NB4 (cell line): Measurements from ENCODE around the gene ULBP2.
"Not testable (repeated sequence)": the region's sequence is repeated elsewhere in the genome, so short reads cannot be mapped to it uniquely, and the experiment has no call there.

Experiments
- CTCF ChIP-seq: IDR thresholded peaks from one replicate; pipeline ENCODE4 v1.5.1; 2012; ENCODE audit warnings: low read depth, low read length
- MAX ChIP-seq: IDR thresholded peaks from 2 replicates; pipeline ENCODE4 v1.6.1; 2011; ENCODE audit warnings: low read depth, low read length
- POLR2A ChIP-seq: IDR thresholded peaks from 2 replicates; pipeline ENCODE4 v1.6.1; 2011; ENCODE audit warnings: mild to moderate bottlenecking; ENCODE audit not compliant: insufficient read length; ENCODE audit errors: extremely low read depth

GRCh38 chr6:149945276-149945675 is 3.5 kb downstream of the ULBP2 start:
- TF ChIP-seq CTCF, POLR2A, MAX: not testable (repeated sequence)
